ENCODE results near the gene ZBTB4.
"Not testable (repeated sequence)": the region's sequence is repeated elsewhere in the genome, so short reads cannot be mapped to it uniquely, and the experiment has no call there.

The ZBTB4 gene

GRCh38 chr17:7484067-7484918 is 4.9 kb upstream of the ZBTB4 start, which contains the start of gene POLR2A:
Gene POLR2A, plus strand, starts transcription at chr17:7484366.
- in situ Hi-C loops (cut with MboI; ENCODE audit: low sequenced_read_pairs): loop anchor here (10.0 kb wide), 1 partner anchor 239 kb away; the partner anchor contains the start of gene GABARAP
- peak; percentile 94 to 97 for DNase-seq (ENCODE audit: low spot score in 2 of 2)
- H3K36me3 ChIP-seq (replicated peaks): no peaks in the 10 kb centered on the region
- peak within 1 kb of the TSS; percentile 60 for H3K4me3 ChIP-seq
- H3K27me3 ChIP-seq (ENCODE audit: low read depth): no peaks in the 10 kb centered on the region
- no peaks in the 10 kb centered on the region for H3K9me3 ChIP-seq
- H3K4me1 ChIP-seq: peaks cover 24% of the 10 kb centered on the region

GRCh38 chr17:7483255-7484066 is 4.0 kb upstream of the ZBTB4 start:
- H3K4me1 ChIP-seq: peaks cover 24% of the 10 kb centered on the region
- in situ Hi-C loops (cut with MboI; ENCODE audit: low sequenced_read_pairs): loop anchor here (10.0 kb wide), 1 partner anchor 239 kb away; the partner anchor contains the start of gene GABARAP

GRCh38 chr17:7482742-7483088 is 3.3 kb upstream of the ZBTB4 start:
- not testable (repeated sequence) for DNase-seq (ENCODE audit: low spot score in 2 of 2); H3K4me3 ChIP-seq; H3K9me3 ChIP-seq; H3K27me3 ChIP-seq (ENCODE audit: low read depth); H3K36me3 ChIP-seq (replicated peaks)
- in situ Hi-C loops (cut with MboI; ENCODE audit: low sequenced_read_pairs): loop anchor here (10.0 kb wide), 1 partner anchor 238 kb away; the partner anchor contains the start of gene GABARAP
- peaks cover 30% of the 10 kb centered on the region for H3K4me1 ChIP-seq

More at GRCh38 chr17:7483255-7484066, 4.0 kb upstream of the ZBTB4 start:
- Histone ChIP-seq H3K36me3 (replicated peaks) (no peaks in the 10 kb centered on the region), H3K4me3 (peak overlapping the region; percentile 60), H3K27me3 (ENCODE audit: low read depth) (no peaks in the 10 kb centered on the region), H3K9me3 (no peaks in the 10 kb centered on the region)
- peak; percentile 92 to 97 for DNase-seq (ENCODE audit: low spot score in 2 of 2)

GRCh38 chr17:7481842-7482741 is 2.7 kb upstream of the ZBTB4 start:
- not testable (repeated sequence) for H3K9me3 ChIP-seq; H3K27me3 ChIP-seq (ENCODE audit: low read depth); DNase-seq (ENCODE audit: low spot score in 2 of 2); H3K36me3 ChIP-seq (replicated peaks); H3K4me3 ChIP-seq
- in situ Hi-C loops (cut with MboI; ENCODE audit: low sequenced_read_pairs): loop anchor here (10.0 kb wide), 1 partner anchor 237 kb away; the partner anchor contains the start of gene GABARAP
- peaks cover 27% of the 10 kb centered on the region for H3K4me1 ChIP-seq

- H3K36me3 ChIP-seq (replicated peaks); DNase-seq (ENCODE audit: low spot score in 2 of 2); H3K27me3 ChIP-seq (ENCODE audit: low read depth); H3K9me3 ChIP-seq: not testable (repeated sequence)
- in situ Hi-C loops (cut with MboI; ENCODE audit: low sequenced_read_pairs): loop anchor here (10.0 kb wide), 1 partner anchor 236 kb away; the partner anchor contains the start of gene GABARAP
- Histone ChIP-seq H3K4me1 (peaks cover 22% of the 10 kb centered on the region), H3K4me3 (peak within 1 kb of the TSS; percentile 54; the same call in 1 of the 2 replicates)
Measured at GRCh38 chr17:7481275-7481674, 1.8 kb upstream of the ZBTB4 start, which contains the start of gene SLC35G6. Gene SLC35G6, plus strand, starts transcription at chr17:7481446. Its CDS starts 71 bp downstream, at chr17:7481517.

GRCh38 chr17:7480089-7480384 is 606 bp upstream of the ZBTB4 start:
- Histone ChIP-seq H3K4me3 (peak overlapping the region; percentile 54), H3K27me3 (ENCODE audit: low read depth) (no peaks in the 10 kb centered on the region), H3K4me1 (peaks cover 17% of the 10 kb centered on the region), H3K36me3 (replicated peaks) (no peaks in the 10 kb centered on the region), H3K9me3 (no peaks in the 10 kb centered on the region)
- in situ Hi-C loops (cut with MboI; ENCODE audit: low sequenced_read_pairs): loop anchor here (10.0 kb wide), 1 partner anchor 235 kb away; the partner anchor contains the start of gene GABARAP
- DNase-seq (ENCODE audit: low spot score in 2 of 2): peak in 1 of 2 experiments; percentile 45

GRCh38 chr17:7478276-7479212 is 887 bp downstream of the ZBTB4 start:
- Histone ChIP-seq H3K27me3 (ENCODE audit: low read depth) (no peaks in the 10 kb centered on the region), H3K9me3 (no peaks in the 10 kb centered on the region), H3K4me3 (peak overlapping the region; percentile 54), H3K36me3 (replicated peaks) (no peaks in the 10 kb centered on the region), H3K4me1 (peaks cover 17% of the 10 kb centered on the region)
- in situ Hi-C loops (cut with MboI; ENCODE audit: low sequenced_read_pairs): no loop called here
- DNase-seq (ENCODE audit: low spot score in 2 of 2): peak in 1 of 2 experiments; percentile 66

GRCh38 chr17:7477392-7478275 is 1.8 kb downstream of the ZBTB4 start:
- Histone ChIP-seq H3K36me3 (replicated peaks) (no peaks in the 10 kb centered on the region), H3K27me3 (ENCODE audit: low read depth) (no peaks in the 10 kb centered on the region), H3K4me3 (peak overlapping the region; percentile 54), H3K4me1 (peaks cover 17% of the 10 kb centered on the region), H3K9me3 (no peaks in the 10 kb centered on the region)
- DNase-seq (ENCODE audit: low spot score in 2 of 2): peak in 1 of 2 experiments; percentile 61
- in situ Hi-C loops (cut with MboI; ENCODE audit: low sequenced_read_pairs): no loop called here

- no peaks in the 10 kb centered on the region for H3K36me3 ChIP-seq (replicated peaks)
- no peak overlapping the region for H3K4me3 ChIP-seq
- H3K27me3 ChIP-seq (ENCODE audit: low read depth): no peaks in the 10 kb centered on the region
- H3K4me1 ChIP-seq: peaks cover 17% of the 10 kb centered on the region
- no peak for DNase-seq (ENCODE audit: low spot score in 2 of 2)
- no peaks in the 10 kb centered on the region for H3K9me3 ChIP-seq
- in situ Hi-C loops (cut with MboI; ENCODE audit: low sequenced_read_pairs): no loop called here
Measured at GRCh38 chr17:7476951-7477350, 2.5 kb downstream of the ZBTB4 start.

- in situ Hi-C loops (cut with MboI; ENCODE audit: low sequenced_read_pairs): no loop called here
- Histone ChIP-seq H3K4me1 (peaks cover 17% of the 10 kb centered on the region), H3K27me3 (ENCODE audit: low read depth) (no peaks in the 10 kb centered on the region), H3K9me3 (no peaks in the 10 kb centered on the region), H3K36me3 (replicated peaks) (no peaks in the 10 kb centered on the region), H3K4me3 (no peak overlapping the region)
- DNase-seq (ENCODE audit: low spot score in 2 of 2): no peak
Measured at GRCh38 chr17:7476494-7476893, 2.9 kb downstream of the ZBTB4 start.

GRCh38 chr17:7475764-7476422 is 3.5 kb downstream of the ZBTB4 start:
- in situ Hi-C loops (cut with MboI; ENCODE audit: low sequenced_read_pairs): no loop called here
- H3K4me3 ChIP-seq: no peak overlapping the region

More at GRCh38 chr17:7475764-7476422, 3.5 kb downstream of the ZBTB4 start:
- no peaks in the 10 kb centered on the region for H3K36me3 ChIP-seq (replicated peaks)
- H3K27me3 ChIP-seq (ENCODE audit: low read depth): no peaks in the 10 kb centered on the region
- DNase-seq (ENCODE audit: low spot score in 2 of 2): no peak
- H3K4me1 ChIP-seq: peaks cover 17% of the 10 kb centered on the region
- no peaks in the 10 kb centered on the region for H3K9me3 ChIP-seq
